GM12873 (cell line): Measurements from ENCODE around the gene MVK.

ENCODE experiments used
- TF ChIP-seq, protein P1 (sequence below): IDR thresholded peaks from 2 replicates; pipeline ENCODE4 v1.5.1; 2012; ENCODE audit warnings: low read depth, mild to moderate bottlenecking, moderate library complexity, low read length, control low read depth; ENCODE audit not compliant: insufficient read depth; ENCODE audit errors: missing control alignments

MVK gene

DNA sequence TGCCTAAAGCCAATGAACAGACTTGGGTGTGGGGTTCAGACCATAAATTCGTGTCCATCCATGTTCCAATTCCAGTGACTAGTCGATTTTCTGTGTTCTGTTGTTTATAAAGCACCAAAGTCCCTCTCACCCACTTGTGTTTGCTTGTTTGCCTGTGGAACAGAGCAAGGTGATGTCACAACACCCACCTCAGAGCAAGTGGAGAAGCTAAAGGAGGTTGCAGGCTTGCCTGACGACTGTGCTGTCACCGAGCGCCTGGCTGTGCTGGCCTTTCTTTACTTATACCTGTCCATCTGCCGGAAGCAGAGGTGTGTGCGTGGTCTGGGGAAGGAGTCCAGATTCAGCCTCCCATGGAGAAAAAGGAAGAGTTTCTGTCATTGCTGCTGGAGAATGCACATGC, 6.0 kb downstream of the MVK start:
- TF ChIP-seq, protein P1, sequence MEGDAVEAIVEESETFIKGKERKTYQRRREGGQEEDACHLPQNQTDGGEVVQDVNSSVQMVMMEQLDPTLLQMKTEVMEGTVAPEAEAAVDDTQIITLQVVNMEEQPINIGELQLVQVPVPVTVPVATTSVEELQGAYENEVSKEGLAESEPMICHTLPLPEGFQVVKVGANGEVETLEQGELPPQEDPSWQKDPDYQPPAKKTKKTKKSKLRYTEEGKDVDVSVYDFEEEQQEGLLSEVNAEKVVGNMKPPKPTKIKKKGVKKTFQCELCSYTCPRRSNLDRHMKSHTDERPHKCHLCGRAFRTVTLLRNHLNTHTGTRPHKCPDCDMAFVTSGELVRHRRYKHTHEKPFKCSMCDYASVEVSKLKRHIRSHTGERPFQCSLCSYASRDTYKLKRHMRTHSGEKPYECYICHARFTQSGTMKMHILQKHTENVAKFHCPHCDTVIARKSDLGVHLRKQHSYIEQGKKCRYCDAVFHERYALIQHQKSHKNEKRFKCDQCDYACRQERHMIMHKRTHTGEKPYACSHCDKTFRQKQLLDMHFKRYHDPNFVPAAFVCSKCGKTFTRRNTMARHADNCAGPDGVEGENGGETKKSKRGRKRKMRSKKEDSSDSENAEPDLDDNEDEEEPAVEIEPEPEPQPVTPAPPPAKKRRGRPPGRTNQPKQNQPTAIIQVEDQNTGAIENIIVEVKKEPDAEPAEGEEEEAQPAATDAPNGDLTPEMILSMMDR = no peak

DNA sequence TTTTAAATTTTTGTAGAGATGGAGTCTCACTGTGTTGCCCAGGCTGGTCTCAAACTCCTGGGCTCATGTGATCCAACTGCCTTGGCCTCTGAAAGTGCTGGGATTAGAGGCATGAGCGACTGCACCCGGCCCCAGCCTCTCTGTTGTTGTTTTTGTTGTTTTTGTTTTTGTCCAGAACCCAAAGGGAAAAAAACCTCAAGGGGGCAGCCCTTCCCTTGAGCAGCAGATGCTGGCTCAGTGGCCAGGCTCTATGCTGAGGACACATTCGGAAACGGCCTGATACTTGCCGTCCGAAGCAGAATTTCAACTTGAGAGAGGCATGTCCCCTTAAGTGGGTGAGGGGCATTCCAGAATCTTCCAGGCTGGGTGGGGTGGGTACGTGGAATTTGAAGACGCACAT, 6.7 kb downstream of the MVK start:
- TF ChIP-seq, protein P1 = no peak

DNA sequence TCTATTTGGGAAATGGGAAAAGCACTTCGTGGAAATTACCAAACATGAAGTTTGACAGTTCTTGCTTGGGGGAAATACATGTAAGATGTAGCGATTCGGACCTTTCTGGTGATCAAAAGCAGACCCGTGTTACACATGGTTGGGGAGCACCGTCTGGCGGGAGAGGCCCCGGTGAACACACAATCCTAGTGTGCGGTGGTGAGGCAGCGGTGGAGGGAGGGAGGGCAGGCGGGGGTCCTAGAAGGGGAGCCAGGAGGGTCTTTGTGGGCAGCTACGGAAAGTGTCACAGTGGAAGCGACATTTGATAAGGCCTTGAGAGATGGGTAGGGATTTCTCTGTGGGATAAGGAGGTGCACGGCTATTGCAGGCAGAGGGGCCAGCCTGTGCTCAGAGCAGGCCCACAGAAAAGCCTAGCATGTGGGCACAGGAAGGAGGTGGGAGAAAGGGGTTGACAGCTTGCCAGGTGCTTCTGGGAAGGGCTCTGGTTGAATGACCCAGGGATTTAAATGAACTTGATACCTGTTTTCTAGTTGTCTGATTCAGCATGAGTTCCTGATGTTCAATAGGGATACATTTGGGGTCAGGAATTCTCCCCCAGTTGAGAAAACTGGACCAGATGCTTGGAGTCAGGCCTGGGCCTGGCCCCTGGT, 7.2 kb downstream of the MVK start:
- TF ChIP-seq, protein P1 = no peak

DNA sequence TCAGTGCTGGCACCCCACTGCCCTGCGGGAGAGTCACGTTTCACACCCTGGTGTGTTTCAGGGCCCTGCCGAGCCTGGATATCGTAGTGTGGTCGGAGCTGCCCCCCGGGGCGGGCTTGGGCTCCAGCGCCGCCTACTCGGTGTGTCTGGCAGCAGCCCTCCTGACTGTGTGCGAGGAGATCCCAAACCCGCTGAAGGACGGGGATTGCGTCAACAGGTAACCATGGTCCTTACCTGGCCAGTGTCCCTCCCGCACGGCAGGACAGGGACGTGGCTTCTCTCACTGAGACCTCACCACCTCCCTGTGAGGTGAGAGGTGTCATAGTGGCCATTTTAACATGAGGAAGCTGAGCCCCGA, 7.7 kb downstream of the MVK start:
- TF ChIP-seq, protein P1 = no peak

DNA sequence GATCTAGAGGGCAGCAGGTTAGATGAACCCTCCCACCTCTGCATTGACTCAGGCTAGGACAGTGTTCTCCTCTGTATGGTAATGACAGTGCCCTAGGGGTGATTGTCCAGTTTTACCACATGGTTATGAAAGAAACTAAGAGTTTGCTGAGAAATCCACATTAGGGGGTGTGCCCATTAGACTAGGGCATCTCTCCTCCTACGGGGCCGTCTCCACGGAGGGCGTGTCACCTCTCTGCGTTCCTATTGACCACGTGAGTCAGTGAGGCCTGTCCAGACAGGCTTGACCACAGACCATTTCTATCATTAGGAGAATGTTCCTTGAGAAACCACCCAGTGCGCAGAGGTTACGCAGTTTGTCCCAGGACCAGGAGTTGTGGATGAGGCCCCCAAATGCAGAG, 8.3 kb downstream of the MVK start:
- TF ChIP-seq, protein P1 = no peak

DNA sequence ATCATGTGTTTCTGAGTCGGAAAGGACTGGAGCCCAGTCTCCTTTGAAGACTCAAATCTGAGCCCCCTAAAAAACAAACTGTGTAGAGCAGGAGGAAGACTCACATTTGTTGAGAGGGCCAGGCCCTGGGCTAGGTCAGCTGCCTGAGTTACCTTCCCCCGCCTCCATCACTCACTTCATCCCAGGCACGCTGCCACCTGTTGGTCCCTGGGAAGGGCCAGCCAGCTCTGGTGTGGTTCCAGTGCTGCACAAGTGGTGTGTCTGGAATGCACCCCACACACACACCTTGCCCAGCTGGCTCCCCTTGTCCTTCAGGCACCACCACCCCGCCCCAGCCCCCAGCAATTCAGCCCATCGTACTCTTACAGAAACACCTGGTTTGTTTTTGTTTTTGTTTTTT, 9.0 kb downstream of the MVK start:
- TF ChIP-seq, protein P1 = no peak

DNA sequence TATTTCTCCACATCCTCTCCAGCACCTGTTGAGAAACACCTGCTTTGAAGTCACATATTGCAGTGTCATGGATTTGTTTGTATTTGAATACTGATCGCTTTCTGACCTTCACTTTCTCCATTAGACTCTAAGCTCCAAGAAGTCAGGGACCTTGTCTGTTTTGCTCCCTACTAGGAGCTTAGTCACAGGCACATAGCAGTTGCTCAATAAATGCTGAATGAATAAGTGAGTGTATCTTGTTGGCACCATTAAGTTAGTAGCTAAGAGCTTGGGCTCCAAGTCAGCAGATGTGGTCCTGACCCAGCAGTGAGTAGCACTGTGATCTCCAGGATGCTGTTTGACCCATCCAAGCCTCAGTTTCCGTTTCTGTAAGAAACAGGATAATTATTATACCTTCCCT, 10.1 kb downstream of the MVK start:
- TF ChIP-seq, protein P1 = no peak
